NCI-H460 (cell line): ENCODE measurements around the gene CCL28. TPM values are rescaled to one million over a fixed set of nuclear protein-coding genes. Genes with fewer than 3 reads are reported as not detected.

ENCODE experiments used
- DNase-seq: peaks from one replicate; pipeline ENCODE4 v3.0.0-alpha.2; 2016; ENCODE audit warnings: low read depth; ENCODE audit errors: extremely low read depth
- total RNA-seq: library from RNA; depleted of rRNA; stranded (reverse); fragments of >200 nt; shearing (Covaris generic); gene quantifications from 2 replicates; pipeline ENCODE4 v1.2.3, GENCODE V29; 2014; rRNA removed

CCL28 gene
- total RNA-seq, 1 experiment from 2014 or later = 0.22 TPM

DNA sequence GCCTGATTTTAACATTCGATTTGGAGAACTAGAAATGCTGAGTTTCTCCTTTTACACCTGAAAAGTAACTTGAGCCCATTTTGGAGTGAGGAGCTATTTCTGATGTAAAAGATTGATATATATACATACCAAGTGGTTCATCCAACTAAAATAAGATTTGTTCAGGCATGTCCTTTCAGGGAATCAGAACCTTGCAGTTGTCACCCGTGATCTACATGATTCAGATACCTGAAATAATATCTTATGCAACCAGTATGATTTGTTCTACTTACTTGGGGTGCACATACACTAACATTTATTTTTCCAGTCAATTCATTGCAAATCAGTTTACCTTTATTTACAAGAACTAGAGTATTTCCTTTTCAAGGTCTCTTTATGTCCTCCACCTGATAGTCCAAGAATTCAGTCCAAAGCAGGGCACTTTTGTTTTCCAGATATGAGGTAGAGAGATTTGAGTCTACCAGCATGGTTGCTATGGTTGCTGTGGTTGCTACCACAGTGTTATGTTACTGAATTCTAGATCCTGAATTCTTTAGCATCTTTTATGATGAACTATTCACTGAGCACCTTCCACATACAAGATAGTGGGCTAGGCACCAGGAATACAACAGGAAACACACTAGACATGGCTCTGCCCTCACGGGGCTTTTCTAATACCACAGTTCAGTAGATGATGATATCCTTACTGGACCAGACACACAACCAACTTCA is 49.3 kb downstream of the CCL28 start:
- no peak for DNase-seq

DNA sequence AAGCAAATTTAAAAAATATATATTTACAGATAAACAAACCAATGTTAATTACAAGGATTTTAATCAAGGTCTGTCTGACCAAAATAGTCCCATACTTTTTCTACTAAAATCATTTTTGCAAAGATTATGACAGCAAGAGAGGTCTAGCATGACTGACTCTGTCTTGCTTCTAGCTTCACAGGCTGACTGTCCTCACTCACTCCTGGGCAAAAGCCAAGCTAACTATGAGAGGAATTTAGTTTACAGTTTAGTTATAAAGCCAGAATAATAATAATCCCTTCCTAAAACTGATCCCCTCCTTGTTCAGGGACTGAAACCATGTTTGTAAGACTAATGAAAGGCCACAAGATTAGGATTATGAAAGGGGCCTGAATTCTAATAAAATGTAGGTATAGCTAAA is 53.5 kb downstream of the CCL28 start:
- DNase-seq = no peak

DNA sequence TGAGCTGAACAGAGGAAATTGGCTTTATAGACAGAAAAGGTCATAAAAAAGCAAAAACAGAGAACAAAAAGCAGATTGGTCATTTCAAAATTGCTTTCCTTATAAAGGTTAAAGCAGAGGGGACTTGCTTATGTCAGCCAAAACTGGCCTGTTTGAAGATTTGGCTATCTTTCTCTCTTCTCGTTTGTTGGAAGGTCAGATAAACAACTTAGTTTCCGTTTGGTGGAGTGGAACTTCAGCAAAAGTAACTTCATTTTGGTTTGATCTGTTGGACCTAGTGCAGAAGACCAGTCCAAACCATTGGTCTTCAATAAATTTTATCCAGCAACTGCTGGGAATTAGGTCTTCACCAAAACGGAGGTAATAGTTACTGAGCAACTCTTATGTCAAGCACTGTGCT is 53.9 kb downstream of the CCL28 start:
- no peak for DNase-seq

DNA sequence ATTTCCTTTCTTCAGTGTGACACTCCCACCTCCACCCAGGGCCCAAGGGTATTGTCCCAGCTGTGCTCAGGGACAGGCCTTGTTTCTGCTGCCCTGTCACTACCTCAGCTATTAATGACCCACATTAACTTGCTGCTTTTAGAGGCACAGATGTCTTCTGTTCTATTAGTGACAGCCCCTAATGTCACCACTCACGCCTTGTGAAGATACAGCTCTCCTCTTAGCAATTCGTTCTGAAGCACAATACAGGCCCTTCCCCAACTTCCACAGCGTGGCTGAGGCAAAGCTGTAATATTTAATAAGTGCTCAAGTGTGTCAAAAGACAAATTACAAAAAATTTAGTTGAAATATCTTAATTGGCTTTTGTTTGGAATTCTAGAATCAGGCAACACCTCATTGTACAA is 54.3 kb downstream of the CCL28 start:
- DNase-seq = no peak

DNA sequence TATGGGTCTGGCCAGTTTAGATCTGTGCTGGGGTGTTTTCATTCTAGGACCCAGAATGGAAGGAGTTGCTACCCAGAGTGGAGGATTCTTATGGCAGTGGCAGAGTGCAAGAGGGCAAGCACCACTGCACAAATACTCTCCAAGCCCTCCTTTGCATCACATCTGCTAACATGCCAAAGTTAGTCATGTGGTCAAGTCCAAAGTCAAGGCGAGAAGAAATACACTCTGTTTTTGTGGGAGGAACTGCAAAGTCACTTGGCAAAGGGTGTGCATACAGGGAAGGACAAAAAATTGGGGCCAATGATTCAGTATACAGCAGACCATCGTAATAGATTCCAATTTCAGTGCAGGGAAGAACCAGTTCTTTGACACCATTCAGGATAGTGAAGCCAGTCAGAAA is 55.1 kb downstream of the CCL28 start:
- DNase-seq = no peak

DNA sequence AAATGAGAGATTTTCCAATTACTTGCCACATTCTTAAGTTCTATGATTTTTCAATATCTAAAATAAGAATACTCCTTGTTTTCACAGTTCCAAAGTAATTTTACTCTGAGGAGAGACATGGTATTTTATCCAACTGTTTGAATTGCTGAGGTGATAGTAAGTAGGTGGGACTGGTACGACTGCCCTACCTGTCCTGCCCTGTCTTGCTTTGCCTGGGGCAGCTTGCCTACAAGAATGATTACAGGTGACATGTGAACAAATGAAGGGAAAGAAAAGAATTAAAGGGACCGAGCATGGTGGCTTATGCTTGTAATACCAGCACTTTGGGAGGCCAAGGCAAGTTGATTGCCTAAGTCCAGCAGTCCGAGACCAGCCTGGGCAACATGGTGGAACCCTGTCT is 57.4 kb downstream of the CCL28 start:
- no peak for DNase-seq

DNA sequence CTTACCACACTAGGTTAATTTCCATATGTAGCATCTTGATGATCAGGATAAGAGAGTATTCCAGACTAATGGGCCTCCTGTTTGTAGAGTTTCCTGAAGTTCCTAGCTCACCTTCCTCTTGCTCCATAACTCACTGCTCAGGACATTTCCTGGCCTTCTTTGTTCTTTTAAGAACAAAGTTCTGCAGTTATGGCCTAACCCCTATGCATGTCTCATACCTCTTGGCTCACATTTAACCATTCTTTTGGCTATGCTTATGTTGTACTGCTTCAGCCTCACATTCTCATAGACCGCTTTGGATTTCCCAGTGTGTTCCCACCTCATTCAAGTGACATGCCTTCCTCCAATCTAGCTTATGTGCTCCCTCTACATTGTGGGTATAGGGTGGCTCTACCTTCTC is 58.5 kb downstream of the CCL28 start:
- DNase-seq = no peak

DNA sequence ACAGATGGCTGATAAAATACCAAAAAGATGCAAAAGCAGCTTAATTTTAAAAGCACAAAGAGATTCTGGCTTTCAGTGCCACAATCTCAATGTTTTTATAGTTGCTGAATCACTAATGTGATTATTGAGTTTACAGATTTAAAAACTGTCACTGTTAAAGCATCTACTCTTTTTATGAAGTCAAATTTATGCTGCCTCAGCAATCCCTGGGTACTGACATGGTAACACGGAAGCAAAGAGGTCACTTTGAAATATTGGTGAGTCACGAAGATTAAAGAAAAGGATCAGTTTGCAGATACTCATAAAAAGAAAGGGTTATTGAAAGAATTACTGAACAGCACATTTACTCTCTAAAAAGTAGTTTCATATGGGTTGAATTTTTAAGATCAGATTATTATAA is 59.3 kb downstream of the CCL28 start:
- DNase-seq = no peak

DNA sequence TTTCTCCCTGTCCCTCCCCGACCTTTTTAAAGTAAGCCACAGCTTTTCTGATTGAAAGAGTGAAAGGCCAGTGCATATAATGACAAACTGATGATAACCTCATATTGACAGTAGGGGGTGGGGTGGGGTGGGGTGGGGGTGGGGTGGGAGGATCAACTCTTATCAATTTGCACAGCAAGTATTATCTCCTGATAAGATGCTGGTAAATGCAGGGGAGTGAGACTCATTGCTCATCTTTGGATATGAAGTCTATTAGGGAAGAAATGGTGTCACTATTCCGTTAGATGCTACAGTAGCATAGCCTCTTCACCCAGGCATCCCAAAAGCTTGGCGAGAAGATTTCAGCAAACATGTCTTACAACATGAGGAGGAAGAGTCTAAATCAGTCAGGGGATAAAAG is 60.1 kb downstream of the CCL28 start:
- DNase-seq = no peak

DNA sequence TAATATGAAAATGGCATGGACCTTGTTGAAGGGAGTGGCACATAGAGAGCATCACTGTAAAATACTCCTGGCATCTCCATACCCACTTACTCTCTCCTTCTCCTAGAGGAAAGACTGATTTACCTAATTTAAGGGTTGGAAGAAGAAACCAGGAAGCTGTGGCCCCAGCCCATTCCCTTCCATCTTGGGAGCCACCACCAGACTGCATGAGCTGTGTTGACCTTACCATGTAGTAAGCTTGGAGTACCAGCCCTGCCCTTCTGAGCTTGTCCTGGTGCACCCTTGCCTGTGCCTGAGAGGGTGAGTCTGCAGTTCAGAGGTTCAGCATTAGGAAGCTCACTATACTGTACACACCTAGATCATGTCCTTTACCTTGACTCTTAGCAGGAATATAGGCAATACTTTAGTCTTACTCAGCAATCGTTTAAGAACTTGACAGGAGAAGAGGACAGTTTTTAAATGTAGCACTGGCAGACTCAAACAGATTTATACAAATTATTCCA is 63.3 kb downstream of the CCL28 start:
- no peak for DNase-seq

DNA sequence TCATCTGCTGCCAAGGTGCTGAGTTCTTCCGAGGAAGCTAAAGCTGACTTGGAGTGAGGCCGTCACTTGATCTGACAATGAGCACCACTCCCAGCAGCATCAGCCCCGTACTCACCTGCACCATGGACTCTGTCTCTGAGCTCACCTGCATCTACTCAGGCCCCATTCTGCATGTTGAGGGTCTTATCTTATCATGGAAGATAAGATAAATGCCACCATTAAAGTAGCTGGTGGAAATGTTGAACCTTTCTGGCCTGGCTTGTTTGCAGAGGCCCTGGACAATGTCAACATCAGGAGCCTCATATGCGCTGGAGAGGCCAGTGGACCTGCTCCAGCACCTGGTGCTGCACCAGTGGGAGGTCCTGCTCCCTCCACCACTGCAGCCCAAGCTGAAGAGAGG is 64.0 kb downstream of the CCL28 start:
- no peak for DNase-seq

DNA sequence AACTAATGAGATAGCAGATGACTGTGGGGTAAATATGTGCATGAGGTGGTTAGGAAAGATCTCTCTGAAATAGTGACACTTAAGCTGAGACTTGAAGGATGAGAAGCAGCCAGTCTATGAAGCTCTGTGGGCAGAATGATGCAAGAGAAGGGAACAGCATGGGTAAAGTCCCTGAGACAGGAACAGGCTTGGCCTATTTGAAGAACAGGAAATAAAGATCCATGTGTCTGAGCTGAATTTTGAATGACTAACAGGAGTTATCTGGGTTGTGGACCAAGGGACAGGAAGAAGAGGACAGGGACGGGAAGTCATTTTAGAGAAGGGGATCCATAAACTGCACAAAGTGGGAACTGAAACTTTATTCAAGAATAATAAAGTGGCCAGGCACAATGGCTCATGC is 73.3 kb downstream of the CCL28 start:
- DNase-seq = no peak

DNA sequence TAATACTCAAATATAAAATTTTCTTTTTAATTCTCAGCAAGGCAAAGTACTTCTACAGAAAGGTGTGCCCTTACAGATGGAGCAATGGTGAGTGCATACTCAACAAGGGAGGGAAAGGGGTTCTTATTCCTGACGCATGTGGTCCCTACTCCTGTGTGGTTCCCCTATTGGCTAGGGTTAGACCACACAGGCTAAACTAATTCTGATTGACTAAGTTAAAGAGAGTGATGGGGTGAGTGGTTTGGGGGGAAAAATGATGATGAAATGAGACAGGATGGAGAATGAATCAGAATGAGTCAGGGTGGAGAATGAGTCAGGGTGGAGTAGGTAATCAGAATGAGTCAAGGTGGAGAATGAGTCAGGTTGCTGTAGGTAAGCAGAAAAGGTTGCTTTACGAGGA is 76.0 kb downstream of the CCL28 start:
- DNase-seq = no peak

DNA sequence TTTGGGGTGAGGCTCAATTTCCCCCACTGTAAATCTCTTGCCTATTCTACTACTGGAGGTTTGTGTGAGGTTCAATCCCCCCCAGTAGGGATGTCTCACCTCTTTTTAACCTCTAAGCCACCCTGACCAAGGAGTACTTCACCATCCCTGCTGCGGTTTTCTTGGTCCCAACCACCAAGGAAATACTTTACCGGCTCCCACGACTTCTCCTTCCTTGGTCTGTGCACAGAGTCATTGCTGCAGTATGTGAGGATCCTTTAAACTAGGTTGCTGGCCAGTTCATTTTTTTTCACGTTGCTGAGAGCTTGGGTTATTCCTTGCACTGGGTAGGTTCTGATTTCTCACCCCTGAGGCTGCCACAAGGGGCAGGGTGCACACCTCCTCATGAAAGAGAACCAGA is 76.5 kb downstream of the CCL28 start:
- DNase-seq = no peak

DNA sequence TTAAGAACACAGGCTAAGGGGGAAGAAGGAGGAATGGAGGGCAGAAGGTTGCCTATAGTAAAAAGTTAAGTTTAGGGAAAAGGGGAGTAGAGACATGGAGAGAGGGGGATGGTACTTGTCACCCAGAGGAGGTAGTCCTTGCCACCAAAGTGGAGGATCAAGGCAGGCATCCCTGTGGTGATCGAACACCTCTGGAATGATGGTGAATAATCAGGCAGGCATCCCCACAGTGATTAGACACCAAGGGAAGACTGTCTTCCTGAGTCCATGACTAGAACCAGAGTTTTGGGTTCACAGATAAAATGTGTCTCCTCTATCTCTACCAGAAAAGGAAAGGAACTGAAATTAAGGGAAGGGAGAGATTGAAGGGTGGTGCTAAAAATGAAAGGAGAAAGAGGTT is 79.8 kb downstream of the CCL28 start:
- DNase-seq = no peak

Other genes starting within 250 kb of the CCL28 start
- gene NIM1K, start 220.2 kb downstream of the CCL28 start, total RNA-seq = 0.55 TPM in 1 of 2 replicates, not detected in the other
- gene HMGCS1, start 99.0 kb downstream of the CCL28 start, total RNA-seq = 11.2 and 14.2 TPM in 2 replicates
- 59.3 and 65.6 TPM in 2 replicates for gene TMEM267, start 71.5 kb upstream of the CCL28 start, total RNA-seq
- 11.5 and 13.1 TPM in 2 replicates for gene C5orf34, start 102.8 kb upstream of the CCL28 start, total RNA-seq
- 170 and 180 TPM in 2 replicates for gene PAIP1, start 144.7 kb upstream of the CCL28 start, total RNA-seq
- 30.9 and 35.9 TPM in 2 replicates for gene NNT, start 190.8 kb upstream of the CCL28 start, total RNA-seq